NB4 (cell line): ENCODE measurements around the gene CAMTA1.

Source experiments
- POLR2A ChIP-seq: IDR thresholded peaks from 2 replicates; pipeline ENCODE4 v1.6.1; 2011; ENCODE audit warnings: mild to moderate bottlenecking; ENCODE audit not compliant: insufficient read length; ENCODE audit errors: extremely low read depth
- TF ChIP-seq, protein P1 (sequence below): IDR thresholded peaks from one replicate; pipeline ENCODE4 v1.5.1; 2012; ENCODE audit warnings: low read depth, low read length
- TF ChIP-seq, protein P2 (sequence below): IDR thresholded peaks from 2 replicates; pipeline ENCODE4 v1.6.1; 2011; ENCODE audit warnings: low read depth, low read length

DNA sequence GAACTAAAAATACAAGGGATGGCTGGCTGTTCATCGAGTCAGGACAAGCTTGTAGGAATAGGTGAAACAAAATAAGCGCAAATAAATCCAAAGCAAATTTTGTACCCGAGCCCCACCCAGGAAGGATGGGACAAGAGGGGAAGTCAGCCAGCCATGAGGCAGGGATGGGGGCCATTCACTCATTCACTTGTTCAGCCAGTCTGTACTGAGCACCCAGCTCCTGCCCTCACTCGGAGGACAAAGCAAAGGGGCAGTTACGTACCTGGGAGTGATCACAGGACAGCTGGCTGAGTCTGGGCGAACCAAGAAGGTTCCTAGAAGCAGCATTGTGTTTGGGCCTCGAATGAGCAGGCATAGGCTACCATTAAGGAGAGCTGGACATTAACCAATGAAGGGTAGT is 891.9 kb downstream of the CAMTA1 start:
- TF ChIP-seq, protein P1, sequence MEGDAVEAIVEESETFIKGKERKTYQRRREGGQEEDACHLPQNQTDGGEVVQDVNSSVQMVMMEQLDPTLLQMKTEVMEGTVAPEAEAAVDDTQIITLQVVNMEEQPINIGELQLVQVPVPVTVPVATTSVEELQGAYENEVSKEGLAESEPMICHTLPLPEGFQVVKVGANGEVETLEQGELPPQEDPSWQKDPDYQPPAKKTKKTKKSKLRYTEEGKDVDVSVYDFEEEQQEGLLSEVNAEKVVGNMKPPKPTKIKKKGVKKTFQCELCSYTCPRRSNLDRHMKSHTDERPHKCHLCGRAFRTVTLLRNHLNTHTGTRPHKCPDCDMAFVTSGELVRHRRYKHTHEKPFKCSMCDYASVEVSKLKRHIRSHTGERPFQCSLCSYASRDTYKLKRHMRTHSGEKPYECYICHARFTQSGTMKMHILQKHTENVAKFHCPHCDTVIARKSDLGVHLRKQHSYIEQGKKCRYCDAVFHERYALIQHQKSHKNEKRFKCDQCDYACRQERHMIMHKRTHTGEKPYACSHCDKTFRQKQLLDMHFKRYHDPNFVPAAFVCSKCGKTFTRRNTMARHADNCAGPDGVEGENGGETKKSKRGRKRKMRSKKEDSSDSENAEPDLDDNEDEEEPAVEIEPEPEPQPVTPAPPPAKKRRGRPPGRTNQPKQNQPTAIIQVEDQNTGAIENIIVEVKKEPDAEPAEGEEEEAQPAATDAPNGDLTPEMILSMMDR = no peak
- TF ChIP-seq, protein P2, sequence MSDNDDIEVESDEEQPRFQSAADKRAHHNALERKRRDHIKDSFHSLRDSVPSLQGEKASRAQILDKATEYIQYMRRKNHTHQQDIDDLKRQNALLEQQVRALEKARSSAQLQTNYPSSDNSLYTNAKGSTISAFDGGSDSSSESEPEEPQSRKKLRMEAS = no peak
- no peak for TF ChIP-seq POLR2A
